Fibroblast of lung (primary cell): ENCODE results near the gene TBC1D5. TPM values are rescaled to one million over a fixed set of nuclear protein-coding genes. Genes with fewer than 3 reads are reported as not detected.

Source experiments
- DNase-seq, 2 donors: peaks; one replicate each; pipeline versions ENCODE4 v3.0.0 to v3.0.0-alpha.2; 2010; ENCODE audit warnings: low read depth in 2 of 2
- H2AFZ ChIP-seq: 2 replicates; pipeline ENCODE4 v1.5.1; 2012; ENCODE audit warnings: low read length, control low read depth, inconsistent platforms
- H3K27ac ChIP-seq: 2 replicates; pipeline ENCODE4 v1.5.1; 2011; ENCODE audit warnings: low read length, control low read depth; ENCODE audit not compliant: insufficient read depth
- H3K27me3 ChIP-seq: 2 replicates; pipeline ENCODE4 v1.5.1; 2011; ENCODE audit warnings: mild to moderate bottlenecking, low read length; ENCODE audit not compliant: control insufficient read depth, insufficient read depth
- H3K36me3 ChIP-seq: 2 replicates; pipeline ENCODE4 v1.5.1; 2011; ENCODE audit warnings: low read length; ENCODE audit not compliant: control insufficient read depth, insufficient read depth
- H3K4me1 ChIP-seq: 2 replicates; pipeline ENCODE4 v1.5.1; 2011; ENCODE audit warnings: low read length; ENCODE audit not compliant: control insufficient read depth, insufficient read depth; ENCODE audit errors: extremely low read depth
- H3K4me2 ChIP-seq: 2 replicates; pipeline ENCODE4 v1.5.1; 2011; ENCODE audit warnings: low read length, control low read depth; ENCODE audit not compliant: insufficient read depth; ENCODE audit errors: extremely low read depth
- H3K4me3 ChIP-seq, 4 experiments: fragments of 200-600 bp in 1 of 4; sonication (generic) in 1 of 4; replicated peaks in 1 of 4; 2 replicates each; pipeline ENCODE4 v1.5.1; 2011 to 2016; ENCODE audit warnings: low read length in 4 of 4, low read depth in 3 of 4, mild to moderate bottlenecking in 3 of 4, control low read depth in 2 of 4, inconsistent platforms in 1 of 4, mixed read lengths in 1 of 4; ENCODE audit not compliant: insufficient read depth in 1 of 4; ENCODE audit errors: control extremely low read depth in 1 of 4
- H3K79me2 ChIP-seq: 2 replicates; pipeline ENCODE4 v1.5.1; 2012; ENCODE audit warnings: mild to moderate bottlenecking, low read length, inconsistent platforms; ENCODE audit not compliant: control insufficient read depth, insufficient read depth
- H3K9ac ChIP-seq: 2 replicates; pipeline ENCODE4 v1.5.1; 2011; ENCODE audit warnings: mild to moderate bottlenecking, low read length, control low read depth; ENCODE audit not compliant: insufficient read depth
- H3K9me3 ChIP-seq: 2 replicates; pipeline ENCODE4 v1.5.1; 2012; ENCODE audit warnings: low read depth, low read length; ENCODE audit not compliant: control insufficient read depth, insufficient read depth
- H4K20me1 ChIP-seq: 2 replicates; pipeline ENCODE4 v1.5.1; 2011; ENCODE audit warnings: low read length; ENCODE audit not compliant: control insufficient read depth, insufficient read depth; ENCODE audit errors: extremely low read depth
- EZH2 ChIP-seq: IDR thresholded peaks from 2 replicates; pipeline ENCODE4 v1.5.1; 2012; ENCODE audit warnings: low read length, control low read depth, mild to moderate bottlenecking; ENCODE audit errors: missing control alignments
- polyA plus RNA-seq, 2 donors: library from polyadenylated mRNA; depleted of rRNA in 1 of 2; stranded (reverse) in 1 of 2; unstranded in 1 of 2; fragments of >200 nt; gene quantifications; 2 replicates each; pipeline ENCODE4 v1.2.1, GENCODE V29; 2011 to 2012; ENCODE audit warnings: missing spikeins in 1 of 2
- total RNA-seq: library from RNA; depleted of rRNA; stranded (reverse); fragments of >200 nt; gene quantifications from 2 replicates; pipeline ENCODE4 v1.2.1, GENCODE V29; 2014
- TF ChIP-seq, protein P1 (sequence below), 2 donors: IDR thresholded peaks in 1 of 2; conservative IDR thresholded peaks in 1 of 2; 1 replicate in 1 of 2; 2 replicates in 1 of 2; pipeline ENCODE4 v1.5.1; 2011 to 2012; ENCODE audit warnings: low read length in 2 of 2, control low read depth in 1 of 2, inconsistent platforms in 1 of 2, low read depth in 1 of 2, mild to moderate bottlenecking in 1 of 2

TBC1D5 gene
- total and polyA plus RNA-seq, 2 donors (not counting 1 experiment from before 2014, with no cell fraction given), result 43.6 to 129 TPM

DNA sequence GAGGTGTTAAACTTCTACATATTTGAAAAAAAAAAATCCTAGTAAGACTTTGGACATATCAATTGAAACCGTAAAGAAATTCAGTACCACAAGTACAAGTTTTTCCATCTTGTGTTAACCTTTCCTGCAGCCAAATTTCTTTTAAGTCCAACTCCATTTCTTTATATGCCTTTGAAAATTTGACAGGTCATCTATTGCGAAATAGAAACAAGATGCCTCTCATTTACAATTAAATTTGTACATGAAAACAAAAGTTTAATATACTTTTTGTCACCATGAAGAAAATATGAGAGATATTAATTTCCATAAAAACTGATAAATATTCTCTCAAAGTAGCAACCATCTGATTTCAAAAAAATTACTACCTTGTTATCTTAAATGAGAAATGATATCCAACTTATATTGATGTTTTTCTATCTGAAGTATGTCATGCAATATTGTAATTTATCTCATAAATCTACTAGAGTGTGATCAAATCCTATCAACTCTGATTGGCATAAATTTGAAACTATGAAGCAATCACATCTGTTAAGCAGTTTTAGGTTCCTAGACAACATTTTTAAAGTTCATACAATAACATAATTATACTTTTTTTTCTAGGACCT lies 68.2 kb downstream of the TBC1D5 start:
- no peaks in the 10 kb centered on the region for H3K79me2 ChIP-seq
- no peaks in the 10 kb centered on the region for H3K9me3 ChIP-seq
- no peak overlapping the region for H3K27ac ChIP-seq
- no peaks in the 10 kb centered on the region for H3K36me3 ChIP-seq
- no peak overlapping the region for H3K9ac ChIP-seq
- H3K4me1 ChIP-seq, result no peaks in the 10 kb centered on the region
- TF ChIP-seq, protein P1, sequence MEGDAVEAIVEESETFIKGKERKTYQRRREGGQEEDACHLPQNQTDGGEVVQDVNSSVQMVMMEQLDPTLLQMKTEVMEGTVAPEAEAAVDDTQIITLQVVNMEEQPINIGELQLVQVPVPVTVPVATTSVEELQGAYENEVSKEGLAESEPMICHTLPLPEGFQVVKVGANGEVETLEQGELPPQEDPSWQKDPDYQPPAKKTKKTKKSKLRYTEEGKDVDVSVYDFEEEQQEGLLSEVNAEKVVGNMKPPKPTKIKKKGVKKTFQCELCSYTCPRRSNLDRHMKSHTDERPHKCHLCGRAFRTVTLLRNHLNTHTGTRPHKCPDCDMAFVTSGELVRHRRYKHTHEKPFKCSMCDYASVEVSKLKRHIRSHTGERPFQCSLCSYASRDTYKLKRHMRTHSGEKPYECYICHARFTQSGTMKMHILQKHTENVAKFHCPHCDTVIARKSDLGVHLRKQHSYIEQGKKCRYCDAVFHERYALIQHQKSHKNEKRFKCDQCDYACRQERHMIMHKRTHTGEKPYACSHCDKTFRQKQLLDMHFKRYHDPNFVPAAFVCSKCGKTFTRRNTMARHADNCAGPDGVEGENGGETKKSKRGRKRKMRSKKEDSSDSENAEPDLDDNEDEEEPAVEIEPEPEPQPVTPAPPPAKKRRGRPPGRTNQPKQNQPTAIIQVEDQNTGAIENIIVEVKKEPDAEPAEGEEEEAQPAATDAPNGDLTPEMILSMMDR (conservative IDR thresholded peaks at IDR 0.05 in 1 of 2, IDR thresholded peaks at IDR 0.05 in 1 of 2; ENCODE audit: low read depth in 1 of 2, low read length in 2 of 2), result no peak
- TF ChIP-seq EZH2, result no peak
- no peak overlapping the region for H3K4me2 ChIP-seq
- H3K27me3 ChIP-seq, result no peaks in the 10 kb centered on the region
- no peaks in the 10 kb centered on the region for H4K20me1 ChIP-seq
- no peak overlapping the region for H3K4me3 ChIP-seq
- no peak for DNase-seq
- no peak overlapping the region for H2AFZ ChIP-seq

DNA sequence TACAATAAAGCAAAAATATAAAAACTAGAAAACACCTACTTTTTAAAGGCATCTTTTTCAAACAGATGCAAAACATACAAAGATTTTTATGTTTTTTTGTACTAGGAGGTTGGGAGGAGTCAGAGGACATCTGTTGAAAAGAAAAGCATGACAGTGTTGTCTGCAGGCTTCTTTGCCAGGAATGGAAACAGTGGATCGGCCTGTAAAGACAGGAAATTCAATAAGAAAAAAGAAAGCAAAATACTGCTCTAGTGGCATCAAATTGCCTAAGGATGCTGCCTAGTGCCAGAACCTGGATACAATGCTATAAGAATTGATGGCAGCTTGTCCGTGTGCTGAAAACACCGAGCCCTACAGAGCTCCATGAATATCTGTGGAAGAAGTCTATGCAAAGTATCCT lies 69.9 kb downstream of the TBC1D5 start:
- DNase-seq, result no peak
- no peak for TF ChIP-seq EZH2
- TF ChIP-seq, protein P1 (conservative IDR thresholded peaks at IDR 0.05 in 1 of 2, IDR thresholded peaks at IDR 0.05 in 1 of 2; ENCODE audit: low read depth in 1 of 2, low read length in 2 of 2), result no peak
- H3K4me3 ChIP-seq, result no peak overlapping the region
- no peak overlapping the region for H3K9ac ChIP-seq
- H3K79me2 ChIP-seq, result no peaks in the 10 kb centered on the region
- no peaks in the 10 kb centered on the region for H3K4me1 ChIP-seq
- no peak overlapping the region for H2AFZ ChIP-seq
- no peaks in the 10 kb centered on the region for H3K36me3 ChIP-seq
- no peak overlapping the region for H3K4me2 ChIP-seq
- H3K27me3 ChIP-seq, result no peaks in the 10 kb centered on the region
- no peaks in the 10 kb centered on the region for H4K20me1 ChIP-seq
- no peak overlapping the region for H3K27ac ChIP-seq
- no peaks in the 10 kb centered on the region for H3K9me3 ChIP-seq

DNA sequence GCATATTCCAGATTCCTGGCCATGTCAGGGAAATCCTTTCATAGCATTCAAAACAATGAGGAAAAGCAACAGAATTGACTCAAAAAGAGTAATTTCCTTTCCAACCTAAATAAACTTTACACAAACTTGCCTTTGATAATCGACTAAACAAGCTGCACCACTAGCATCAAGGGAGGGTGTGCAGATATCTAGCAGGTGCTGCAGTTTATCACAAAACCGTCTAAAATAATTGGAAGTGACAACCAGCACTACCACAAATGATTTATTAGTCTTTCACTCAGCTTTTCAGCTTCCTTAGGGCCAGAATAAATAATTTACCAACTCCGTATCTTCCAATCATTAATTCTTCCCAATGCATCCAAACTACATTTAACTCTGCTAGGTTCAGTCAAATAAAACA lies 71.7 kb downstream of the TBC1D5 start:
- Histone ChIP-seq H3K9ac (no peak overlapping the region), H2AFZ (no peak overlapping the region), H3K27ac (no peak overlapping the region), H3K4me3 (no peak overlapping the region), H3K4me1 (no peaks in the 10 kb centered on the region), H3K27me3 (no peaks in the 10 kb centered on the region), H3K4me2 (no peak overlapping the region), H3K9me3 (no peaks in the 10 kb centered on the region), H3K79me2 (no peaks in the 10 kb centered on the region), H3K36me3 (no peaks in the 10 kb centered on the region), H4K20me1 (no peaks in the 10 kb centered on the region)
- TF ChIP-seq EZH2, result no peak
- TF ChIP-seq, protein P1 (conservative IDR thresholded peaks at IDR 0.05 in 1 of 2, IDR thresholded peaks at IDR 0.05 in 1 of 2; ENCODE audit: low read depth in 1 of 2, low read length in 2 of 2), result no peak
- DNase-seq, result no peak
